Neutrophil (primary cell): Measurements from ENCODE around the gene MAGEC2.

ENCODE experiments used
- H3K27ac ChIP-seq: fragments of 200-600 bp; sonication (generic); 2 replicates; pipeline ENCODE4 v1.5.1; 2016; ENCODE audit warnings: mild to moderate bottlenecking, moderate library complexity
- H3K27me3 ChIP-seq: fragments of 200-600 bp; sonication (generic); 2 replicates; pipeline ENCODE4 v1.6.0; 2016; ENCODE audit warnings: mild to moderate bottlenecking
- H3K36me3 ChIP-seq: fragments of 200-600 bp; sonication (generic); 2 replicates; pipeline ENCODE4 v1.5.1; 2017
- H3K4me1 ChIP-seq, 2 experiments: fragments of 200-600 bp in 1 of 2; sonication (generic) in 1 of 2; 1 replicate in 1 of 2; 2 replicates in 1 of 2; pipeline versions ENCODE4 v1.5.1 to v1.6.1; 2013 to 2016; ENCODE audit warnings: low read depth in 1 of 2, low read length in 1 of 2, mild to moderate bottlenecking in 1 of 2, moderate library complexity in 1 of 2; ENCODE audit not compliant: control insufficient read depth in 1 of 2, insufficient read depth in 1 of 2
- H3K4me3 ChIP-seq, 2 experiments: fragments of 200-600 bp in 1 of 2; sonication (generic) in 1 of 2; 1 replicate in 1 of 2; 2 replicates in 1 of 2; pipeline ENCODE4 v1.5.1; 2013 to 2016; ENCODE audit warnings: low read depth in 1 of 2, low read length in 1 of 2, mild to moderate bottlenecking in 1 of 2, moderate library complexity in 1 of 2
- H3K9me3 ChIP-seq: fragments of 200-600 bp; sonication (generic); 2 replicates; pipeline ENCODE4 v1.5.1; 2016
- CTCF ChIP-seq: fragments of 200-600 bp; sonication (generic); IDR thresholded peaks from 2 replicates; pipeline ENCODE4 v1.5.1; 2016; ENCODE audit warnings: antibody characterized with exemption

Gene MAGEC2

GRCh38 chrX:142204522-142205433 lies at the start of gene MAGEC2:
MAGEC2 (minus strand) TSS chrX:142205290; CDS start chrX:142203987, 1,303 bp downstream.
- no peak within 1 kb of the TSS for H3K4me3 ChIP-seq
- H3K27me3 ChIP-seq = no peaks in the 10 kb centered on the region
- no peak for TF ChIP-seq CTCF
- no peaks in the 10 kb centered on the region for H3K4me1 ChIP-seq
- H3K9me3 ChIP-seq = no peaks in the 10 kb centered on the region
- no peak within 1 kb of the TSS for H3K27ac ChIP-seq
- H3K36me3 ChIP-seq = no peaks in the 10 kb centered on the region

- H3K27me3 ChIP-seq = no peaks in the 10 kb centered on the region
- H3K4me3 ChIP-seq = no peak overlapping the region
- H3K9me3 ChIP-seq = no peaks in the 10 kb centered on the region
- H3K36me3 ChIP-seq = no peaks in the 10 kb centered on the region
- no peak overlapping the region for H3K27ac ChIP-seq
- TF ChIP-seq CTCF = no peak
- H3K4me1 ChIP-seq = no peaks in the 10 kb centered on the region
These were observed 46.6 kb upstream of the MAGEC2 start for GRCh38 chrX:142251680-142252079.

- no peak for TF ChIP-seq CTCF
- Histone ChIP-seq H3K36me3 (no peaks in the 10 kb centered on the region), H3K27me3 (no peaks in the 10 kb centered on the region), H3K4me3 (no peak overlapping the region), H3K4me1 (no peaks in the 10 kb centered on the region), H3K9me3 (no peaks in the 10 kb centered on the region), H3K27ac (no peak overlapping the region)
These were observed 46.1 kb upstream of the MAGEC2 start for GRCh38 chrX:142251202-142251601.

GRCh38 chrX:142250502-142250901 lies 45.4 kb upstream of the MAGEC2 start:
- Histone ChIP-seq H3K9me3 (no peaks in the 10 kb centered on the region), H3K4me1 (no peaks in the 10 kb centered on the region), H3K27ac (no peak overlapping the region), H3K4me3 (no peak overlapping the region), H3K36me3 (no peaks in the 10 kb centered on the region), H3K27me3 (no peaks in the 10 kb centered on the region)
- TF ChIP-seq CTCF = no peak

GRCh38 chrX:142249721-142250120 lies 44.6 kb upstream of the MAGEC2 start:
- H3K27me3 ChIP-seq = no peaks in the 10 kb centered on the region
- H3K4me3 ChIP-seq = no peak overlapping the region
- H3K36me3 ChIP-seq = no peaks in the 10 kb centered on the region
- no peak for TF ChIP-seq CTCF
- H3K4me1 ChIP-seq = no peaks in the 10 kb centered on the region
- H3K27ac ChIP-seq = no peak overlapping the region
- H3K9me3 ChIP-seq = no peaks in the 10 kb centered on the region
